ENCODE data around the gene INO80.
A peak's percentile ranks its signal among the peaks of the same experiment; 100 is the strongest.

INO80 gene

DNA sequence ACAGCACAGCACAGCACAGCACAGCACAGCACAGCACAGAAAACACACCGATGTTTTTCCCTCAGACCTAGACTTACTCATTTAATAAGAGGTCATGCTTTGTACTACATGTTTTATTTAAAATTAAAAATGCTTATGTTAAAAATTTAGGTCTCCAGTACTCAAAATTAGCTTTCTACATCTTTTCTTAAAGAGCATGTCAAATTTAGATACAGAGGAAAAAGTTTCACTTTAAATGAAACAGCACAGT, 84.1 kb downstream of the INO80 start:
- Mint-ChIP-seq H3K4me1 (peaks cover 5% of the 10 kb centered on the region), H3K9me3 (no peaks in the 10 kb centered on the region), H3K36me3 (ENCODE audit: low read depth) (peaks cover 36% of the 10 kb centered on the region), H3K27me3 (ENCODE audit: low read depth, poor library complexity) (no peaks in the 10 kb centered on the region), H3K27ac (no peak overlapping the region), H3K4me3 (no peak overlapping the region)
- DNase-seq: no peak
- TF ChIP-seq, protein P1, sequence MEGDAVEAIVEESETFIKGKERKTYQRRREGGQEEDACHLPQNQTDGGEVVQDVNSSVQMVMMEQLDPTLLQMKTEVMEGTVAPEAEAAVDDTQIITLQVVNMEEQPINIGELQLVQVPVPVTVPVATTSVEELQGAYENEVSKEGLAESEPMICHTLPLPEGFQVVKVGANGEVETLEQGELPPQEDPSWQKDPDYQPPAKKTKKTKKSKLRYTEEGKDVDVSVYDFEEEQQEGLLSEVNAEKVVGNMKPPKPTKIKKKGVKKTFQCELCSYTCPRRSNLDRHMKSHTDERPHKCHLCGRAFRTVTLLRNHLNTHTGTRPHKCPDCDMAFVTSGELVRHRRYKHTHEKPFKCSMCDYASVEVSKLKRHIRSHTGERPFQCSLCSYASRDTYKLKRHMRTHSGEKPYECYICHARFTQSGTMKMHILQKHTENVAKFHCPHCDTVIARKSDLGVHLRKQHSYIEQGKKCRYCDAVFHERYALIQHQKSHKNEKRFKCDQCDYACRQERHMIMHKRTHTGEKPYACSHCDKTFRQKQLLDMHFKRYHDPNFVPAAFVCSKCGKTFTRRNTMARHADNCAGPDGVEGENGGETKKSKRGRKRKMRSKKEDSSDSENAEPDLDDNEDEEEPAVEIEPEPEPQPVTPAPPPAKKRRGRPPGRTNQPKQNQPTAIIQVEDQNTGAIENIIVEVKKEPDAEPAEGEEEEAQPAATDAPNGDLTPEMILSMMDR (IDR thresholded peaks at IDR 0.05): no peak

DNA sequence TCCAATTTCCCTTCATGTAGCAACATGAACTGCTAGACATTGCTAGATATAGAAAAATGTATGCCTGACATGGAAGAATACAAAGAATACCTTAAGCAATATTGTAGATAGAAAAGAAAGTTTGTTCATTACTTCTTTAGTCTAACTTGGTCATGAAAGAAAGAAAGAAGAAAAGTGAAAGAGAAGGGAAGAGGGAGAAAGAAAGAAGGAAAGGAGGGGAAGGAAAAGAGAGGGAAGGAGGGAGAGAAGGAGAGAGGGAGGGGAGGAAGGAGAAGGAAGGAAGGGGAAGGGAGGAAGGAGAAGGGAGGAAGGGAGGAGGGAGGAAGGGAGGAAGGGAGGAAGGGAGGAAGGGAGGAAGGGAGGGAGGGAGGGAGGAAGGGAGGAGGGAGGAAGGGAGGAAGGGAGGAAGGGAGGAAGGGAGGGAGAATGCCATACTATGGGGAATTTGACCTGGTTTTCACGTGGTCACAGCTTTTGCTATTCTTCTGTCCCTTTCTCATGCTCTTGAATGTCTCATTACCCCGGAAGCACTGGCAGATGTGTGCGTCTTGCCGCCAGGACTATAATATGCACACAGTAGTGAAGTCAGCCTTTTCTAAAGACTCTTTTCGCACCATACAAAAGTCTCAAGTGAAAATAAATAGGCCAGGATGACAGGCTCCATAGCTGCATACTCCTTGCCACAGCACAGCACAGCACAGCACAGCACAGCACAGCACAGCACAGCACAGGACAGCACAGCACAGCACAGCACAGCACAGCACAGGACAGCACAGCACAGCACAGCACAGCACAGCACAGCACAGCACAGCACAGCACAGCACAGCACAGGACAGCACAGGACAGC, 84.6 kb downstream of the INO80 start:
- Mint-ChIP-seq H3K4me3 (no peak overlapping the region), H3K27me3 (ENCODE audit: low read depth, poor library complexity) (no peaks in the 10 kb centered on the region)

DNA sequence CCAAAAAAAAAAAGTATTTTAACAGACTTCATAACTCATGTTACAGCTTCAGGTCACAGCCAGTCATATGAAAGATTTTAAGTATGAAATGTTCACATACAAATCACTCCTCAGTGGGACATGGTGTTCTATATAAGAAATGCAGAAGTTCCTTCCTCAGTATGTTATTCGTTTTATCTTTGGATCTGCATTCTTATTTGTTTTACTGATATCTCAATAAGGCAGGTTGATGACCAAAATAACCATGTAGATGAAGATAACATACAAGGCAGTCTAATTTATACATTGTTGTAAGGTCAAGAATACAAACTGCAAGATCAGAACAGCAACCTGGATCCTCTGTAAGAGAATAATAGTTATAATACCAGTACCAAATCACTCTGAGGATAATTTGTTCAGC, 87.2 kb downstream of the INO80 start:
- TF ChIP-seq, protein P1 (IDR thresholded peaks at IDR 0.05): no peak
- Mint-ChIP-seq H3K4me3 (no peak overlapping the region), H3K36me3 (ENCODE audit: low read depth) (peaks cover 30% of the 10 kb centered on the region), H3K27ac (no peak overlapping the region), H3K27me3 (ENCODE audit: low read depth, poor library complexity) (no peaks in the 10 kb centered on the region), H3K4me1 (peaks cover 11% of the 10 kb centered on the region), H3K9me3 (no peaks in the 10 kb centered on the region)
- no peak for DNase-seq

More for the DNA sequence above, 84.6 kb downstream of the INO80 start:
- TF ChIP-seq, protein P1 (IDR thresholded peaks at IDR 0.05): no peak
- Mint-ChIP-seq H3K36me3 (ENCODE audit: low read depth) (peaks cover 38% of the 10 kb centered on the region), H3K4me1 (peaks cover 5% of the 10 kb centered on the region), H3K27ac (peak overlapping the region; percentile 82), H3K9me3 (no peaks in the 10 kb centered on the region)
- DNase-seq: no peak

DNA sequence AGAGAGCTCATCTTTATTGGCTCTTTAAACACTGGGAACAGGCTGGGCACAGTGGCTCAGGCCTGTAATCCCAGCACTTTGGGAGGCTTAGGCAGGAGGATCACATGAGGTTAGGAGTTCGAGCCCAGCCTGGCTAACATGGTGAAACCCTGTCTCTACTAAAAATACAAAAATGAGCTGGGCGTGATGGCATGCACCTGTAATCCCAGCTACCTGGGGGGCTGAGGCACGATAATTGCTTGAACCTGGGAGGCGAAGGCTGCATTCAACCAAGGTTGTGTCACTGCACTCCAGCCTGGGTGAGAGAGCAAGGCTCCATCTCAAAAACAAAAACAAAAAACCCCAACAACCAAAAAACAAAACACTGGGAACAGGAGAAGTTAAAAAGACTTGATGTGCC, 90.7 kb downstream of the INO80 start:
- Mint-ChIP-seq H3K27ac (no peak overlapping the region), H3K36me3 (ENCODE audit: low read depth) (peaks cover 33% of the 10 kb centered on the region), H3K4me3 (no peak overlapping the region), H3K9me3 (no peaks in the 10 kb centered on the region), H3K27me3 (ENCODE audit: low read depth, poor library complexity) (no peaks in the 10 kb centered on the region), H3K4me1 (peaks cover 11% of the 10 kb centered on the region)
- no peak for DNase-seq
- TF ChIP-seq, protein P1 (IDR thresholded peaks at IDR 0.05): no peak

DNA sequence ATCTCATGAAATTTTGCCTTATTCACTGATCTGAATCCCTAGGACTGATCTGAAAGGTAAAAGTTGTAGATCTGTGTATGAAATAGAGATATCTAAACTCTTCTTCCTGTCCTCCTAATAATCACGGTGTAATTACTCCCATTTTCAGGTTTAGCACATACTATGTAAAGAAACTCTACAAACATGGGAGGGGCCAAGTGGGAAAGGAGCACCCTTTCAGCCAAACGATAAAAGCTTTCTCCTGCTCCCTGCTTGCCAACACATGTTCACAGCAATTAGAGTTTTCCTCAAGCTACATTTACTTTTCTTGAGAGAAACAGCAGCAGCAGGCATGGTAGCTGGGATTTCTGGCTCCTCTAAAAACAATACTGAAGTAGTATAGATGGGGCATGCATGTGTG, 91.2 kb downstream of the INO80 start:
- H3K4me3 Mint-ChIP-seq: no peak overlapping the region
- TF ChIP-seq, protein P1 (IDR thresholded peaks at IDR 0.05): no peak
- H3K9me3 Mint-ChIP-seq: no peaks in the 10 kb centered on the region
- no peaks in the 10 kb centered on the region for H3K27me3 Mint-ChIP-seq (ENCODE audit: low read depth, poor library complexity)
- peaks cover 11% of the 10 kb centered on the region for H3K4me1 Mint-ChIP-seq
- DNase-seq: no peak
- peak overlapping the region; percentile 31 for H3K27ac Mint-ChIP-seq
- H3K36me3 Mint-ChIP-seq (ENCODE audit: low read depth): peaks cover 34% of the 10 kb centered on the region

DNA sequence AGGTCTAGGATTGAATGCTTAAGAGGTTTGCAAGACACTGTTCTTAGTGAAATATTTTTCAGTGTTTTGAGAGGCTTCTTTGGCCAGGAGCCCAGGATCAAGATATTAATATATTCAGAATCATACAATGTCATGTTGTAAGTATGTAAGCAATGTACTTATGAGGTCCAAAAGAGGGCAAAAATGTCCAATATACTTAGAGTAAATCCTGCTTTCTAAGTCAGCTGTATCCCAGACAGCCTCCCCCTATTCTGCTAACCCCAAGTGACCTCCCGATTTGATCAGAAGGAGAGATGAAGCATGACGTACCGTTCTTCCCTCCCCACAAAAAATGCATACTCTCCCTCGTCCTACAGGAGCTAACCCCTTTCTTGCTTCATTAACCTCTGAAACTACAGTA, 91.9 kb downstream of the INO80 start:
- peak overlapping the region; percentile 18 for H3K27ac Mint-ChIP-seq
- H3K27me3 Mint-ChIP-seq (ENCODE audit: low read depth, poor library complexity): no peaks in the 10 kb centered on the region
- peaks cover 11% of the 10 kb centered on the region for H3K4me1 Mint-ChIP-seq
- no peaks in the 10 kb centered on the region for H3K9me3 Mint-ChIP-seq
- H3K36me3 Mint-ChIP-seq (ENCODE audit: low read depth): peaks cover 34% of the 10 kb centered on the region
- TF ChIP-seq, protein P1 (IDR thresholded peaks at IDR 0.05): no peak
- no peak for DNase-seq
- H3K4me3 Mint-ChIP-seq: no peak overlapping the region
